ENCODE results near the gene MED9.

- TF ChIP-seq CTCF (IDR thresholded peaks at IDR 0.05; ENCODE audit: low read depth, low read length, missing input control): no peak
- TF ChIP-seq REST (IDR thresholded peaks at IDR 0.05): no peak
- no peak for TF ChIP-seq ATF3 (IDR thresholded peaks at IDR 0.05)
- no peak for TF ChIP-seq RAD21 (IDR thresholded peaks at IDR 0.05)
- TF ChIP-seq FOXA1 (IDR thresholded peaks at IDR 0.05): no peak
- TF ChIP-seq YY1 (IDR thresholded peaks at IDR 0.05): no peak
- no peak for TF ChIP-seq ZBTB33 (IDR thresholded peaks at IDR 0.05)
- no peak for TF ChIP-seq GABPA (IDR thresholded peaks at IDR 0.05 in 1 of 2, conservative IDR thresholded peaks at IDR 0.05 in 1 of 2)
- TF ChIP-seq TAF1 (conservative IDR thresholded peaks at IDR 0.05): no peak
- no peak for TF ChIP-seq EGR1 (IDR thresholded peaks at IDR 0.05; ENCODE audit: low read depth in 2 of 2)
- TF ChIP-seq HNF4A (conservative IDR thresholded peaks at IDR 0.05): no peak
- no peak for TF ChIP-seq RXRA (IDR thresholded peaks at IDR 0.05)
These were observed 28.7 kb upstream of the MED9 start for GRCh38 chr17:17448076-17448475.

Measured in liver (tissue), 3 donors.